GM19395 (cell line): ENCODE measurements around the gene CACNG6.

Experiments
- ATAC-seq: cut with Tn5 transposase; IDR thresholded peaks from one replicate; pipeline ENCODE4 v1.9.1; 2021; ENCODE audit warnings: mild to moderate bottlenecking, moderate library complexity; ENCODE audit not compliant: unreplicated experiment

CACNG6 gene

GRCh38 chr19:53965091-53965490 lies 26.3 kb upstream of the CACNG6 start:
- ATAC-seq: no peak

DNA sequence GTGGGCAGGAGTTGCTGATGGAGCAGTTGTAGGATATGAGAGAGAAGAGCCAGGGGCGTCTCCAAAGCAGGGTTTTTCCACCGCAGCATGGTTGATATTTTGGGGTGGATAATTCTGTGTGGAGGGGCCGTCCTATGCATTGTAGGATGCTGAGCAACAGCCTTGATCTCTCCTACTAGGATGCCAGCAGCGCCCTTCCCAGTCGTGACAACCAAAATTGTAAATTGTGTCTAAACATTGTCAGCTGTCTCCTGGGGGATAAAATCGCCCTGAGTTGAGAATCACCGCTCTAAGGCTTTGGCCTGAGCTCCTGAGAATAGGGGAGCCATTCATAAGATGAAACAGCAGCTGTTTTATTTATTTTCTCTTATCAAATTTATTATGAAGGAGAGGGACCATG lies 24.5 kb upstream of the CACNG6 start:
- no peak for ATAC-seq

DNA sequence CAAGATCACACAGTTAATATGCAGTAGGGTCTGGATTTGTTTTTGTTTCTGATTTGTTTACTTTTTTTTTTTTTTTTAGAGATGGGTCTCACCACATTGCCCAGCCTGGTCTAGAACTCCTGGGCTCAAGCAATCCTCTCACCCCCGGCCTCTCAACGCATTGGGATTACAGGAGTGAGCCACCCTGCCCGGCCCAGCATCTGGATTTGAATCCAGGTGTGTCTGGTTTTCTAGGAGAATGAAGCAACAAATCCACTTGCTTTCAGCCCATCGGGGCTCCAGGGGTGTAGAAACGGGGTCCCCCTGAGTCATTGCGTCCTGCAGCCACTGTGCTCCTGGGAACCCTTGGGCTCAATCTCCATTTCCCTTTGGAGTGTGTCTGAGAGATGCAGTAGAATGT lies 22.1 kb upstream of the CACNG6 start:
- ATAC-seq: no peak

GRCh38 chr19:53971673-53972072 lies 19.8 kb upstream of the CACNG6 start:
- no peak for ATAC-seq

DNA sequence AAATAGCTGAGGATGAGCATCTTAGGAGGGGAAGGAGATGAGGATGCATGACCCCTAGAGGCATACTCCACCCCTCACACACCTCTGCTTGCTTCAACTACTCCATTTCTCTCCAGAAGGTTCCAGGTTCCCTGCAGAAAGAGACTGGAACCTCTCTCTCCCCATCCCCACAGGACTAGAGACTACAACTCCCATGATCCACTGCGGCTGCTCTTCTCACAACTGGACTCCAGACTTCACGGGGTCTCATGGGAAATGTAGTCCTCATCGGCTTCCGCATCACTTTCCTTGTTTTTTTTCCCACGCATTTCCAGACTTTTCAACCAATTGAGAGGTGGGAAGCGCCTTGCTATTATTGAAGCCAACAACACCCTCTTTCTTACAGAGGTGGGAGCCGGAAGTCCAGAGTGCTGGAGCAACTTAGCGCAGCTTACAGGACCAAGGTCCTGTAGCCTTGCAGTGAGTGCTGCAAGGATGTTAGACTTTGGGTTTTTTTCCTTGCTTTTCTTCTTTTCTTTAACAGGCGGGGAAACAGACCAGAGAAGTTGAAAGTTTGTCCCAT lies 13.9 kb upstream of the CACNG6 start:
- no peak for ATAC-seq

DNA sequence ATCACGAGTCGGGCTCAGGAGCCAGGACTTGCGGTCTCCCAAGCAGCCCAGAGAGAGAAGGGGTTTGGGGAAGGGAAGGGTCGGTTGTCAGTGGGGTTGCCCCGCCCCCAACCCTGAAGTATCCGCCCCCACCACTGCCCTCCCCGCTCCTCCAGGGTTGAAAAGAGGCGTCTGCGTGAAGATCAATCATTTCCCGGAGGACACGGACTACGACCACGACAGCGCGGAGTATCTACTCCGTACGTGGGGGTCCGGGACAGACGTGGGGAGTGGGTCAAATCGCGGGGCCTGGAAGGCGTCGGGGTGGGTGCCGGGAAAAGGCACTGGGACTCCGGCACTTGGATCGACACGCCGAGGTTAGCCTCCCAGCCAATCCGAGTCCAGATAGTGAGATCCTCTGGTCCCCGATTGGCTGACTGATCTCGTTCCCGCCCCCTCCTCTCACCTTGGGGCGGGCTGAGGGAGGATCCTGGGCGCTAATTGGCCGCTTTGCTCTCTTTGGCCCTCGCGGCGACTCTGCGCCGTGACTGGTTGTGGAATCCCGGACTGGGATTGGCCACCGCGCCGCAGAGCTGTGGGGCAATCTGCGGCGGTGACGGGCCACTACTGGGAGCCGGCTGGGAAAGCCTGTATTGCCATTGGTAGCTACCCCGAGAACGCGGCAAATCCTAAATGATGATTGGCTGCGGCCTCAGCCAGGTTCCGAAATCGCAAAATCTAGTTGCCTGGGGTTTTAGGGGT lies 13.3 kb upstream of the CACNG6 start:
- ATAC-seq: no peak

DNA sequence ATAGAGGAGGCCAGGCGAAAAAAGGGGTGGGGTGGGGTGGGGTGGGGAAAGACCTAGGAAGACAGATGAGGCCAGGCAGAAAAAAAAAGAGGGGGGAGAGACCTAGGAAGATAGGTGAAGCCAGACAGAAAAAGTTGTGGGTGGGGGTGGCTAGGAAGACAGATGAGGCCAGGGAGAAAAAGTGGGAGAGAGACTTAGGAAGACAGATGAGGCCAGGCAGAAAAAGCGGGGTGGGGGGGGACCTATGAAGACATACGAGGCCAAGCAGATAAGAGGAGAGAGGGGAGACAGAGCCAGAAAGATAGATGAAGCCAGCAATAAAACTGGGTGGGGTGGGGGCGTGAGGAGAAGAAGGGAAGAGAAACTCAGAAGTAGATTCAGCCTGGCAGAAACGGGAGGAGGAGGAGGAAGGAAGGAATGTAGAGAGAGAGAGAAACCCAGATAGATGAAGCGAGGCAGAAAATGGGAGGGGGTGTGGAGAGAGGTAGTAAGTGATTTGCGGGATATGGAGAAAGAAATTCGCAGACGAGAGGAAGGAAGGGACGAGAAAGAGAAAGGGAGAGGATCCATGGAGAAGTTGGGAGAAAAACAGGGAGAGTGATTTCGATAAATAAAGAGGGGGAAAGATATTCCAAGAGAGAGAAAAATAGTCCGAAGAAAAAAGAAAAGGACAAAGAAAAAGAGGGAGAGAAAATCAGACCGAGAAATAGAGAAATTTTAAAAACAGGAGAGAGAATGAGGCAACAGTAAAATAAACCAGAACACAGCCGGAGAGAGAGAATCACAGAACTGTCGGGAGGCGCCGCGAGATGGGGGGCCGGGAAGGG lies 12.2 kb upstream of the CACNG6 start:
- ATAC-seq: no peak

DNA sequence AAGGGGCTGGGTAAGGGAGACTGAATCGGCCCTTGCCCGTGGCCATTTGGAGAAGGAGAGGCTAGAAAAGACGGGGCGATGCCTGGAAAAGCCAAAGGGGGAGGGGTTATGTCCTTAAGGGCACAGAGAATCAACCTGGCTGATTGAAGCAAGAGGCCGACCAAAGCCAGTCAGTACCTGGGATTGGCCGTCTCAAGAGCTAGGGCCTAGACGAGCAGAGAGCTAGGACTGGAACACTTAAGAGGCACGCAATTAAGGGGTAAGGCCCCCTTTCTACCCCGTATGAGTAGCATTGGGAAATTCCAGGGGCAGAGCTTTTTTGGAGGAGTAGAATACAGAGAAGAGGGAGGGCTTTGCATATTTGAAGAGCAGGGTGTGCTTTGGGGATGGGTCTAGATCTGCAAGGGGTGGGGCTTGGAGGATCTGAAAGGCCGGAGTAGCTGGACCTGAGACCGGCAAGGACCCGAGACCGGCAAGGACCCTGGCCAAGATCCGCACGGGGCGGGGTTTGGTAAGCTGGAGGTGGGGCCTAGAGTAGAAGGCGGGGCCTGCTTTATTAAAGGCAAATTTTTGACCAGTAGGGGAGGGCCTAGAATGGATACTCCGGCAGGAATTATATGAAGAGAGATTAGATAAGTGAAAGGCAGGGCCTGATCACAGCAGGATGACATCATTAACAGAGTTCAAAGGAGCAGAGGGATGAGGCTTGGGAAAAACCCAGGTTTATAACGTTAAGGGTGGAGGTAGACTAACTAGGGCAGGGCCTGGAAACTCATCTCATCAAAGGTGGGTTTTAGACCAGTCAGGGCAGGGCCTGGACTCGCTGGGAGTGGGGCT lies 10.7 kb upstream of the CACNG6 start:
- ATAC-seq: no peak

- ATAC-seq: no peak
Measured at GRCh38 chr19:53981376-53981951, 10.0 kb upstream of the CACNG6 start.

DNA sequence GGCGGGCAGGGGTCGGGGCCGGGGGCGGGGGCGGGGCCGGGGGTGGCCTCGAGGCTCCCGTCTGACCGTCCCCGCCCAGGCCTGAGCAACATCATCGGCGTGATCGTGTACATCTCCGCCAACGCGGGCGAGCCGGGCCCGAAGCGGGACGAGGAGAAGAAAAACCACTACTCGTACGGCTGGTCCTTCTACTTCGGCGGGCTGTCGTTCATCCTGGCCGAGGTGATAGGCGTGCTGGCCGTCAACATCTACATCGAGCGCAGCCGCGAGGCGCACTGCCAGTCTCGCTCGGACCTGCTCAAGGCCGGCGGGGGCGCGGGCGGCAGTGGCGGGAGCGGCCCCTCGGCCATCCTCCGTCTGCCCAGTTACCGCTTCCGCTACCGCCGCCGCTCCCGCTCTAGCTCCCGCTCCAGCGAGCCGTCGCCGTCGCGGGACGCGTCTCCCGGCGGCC lies 9.4 kb upstream of the CACNG6 start:
- no peak for ATAC-seq

DNA sequence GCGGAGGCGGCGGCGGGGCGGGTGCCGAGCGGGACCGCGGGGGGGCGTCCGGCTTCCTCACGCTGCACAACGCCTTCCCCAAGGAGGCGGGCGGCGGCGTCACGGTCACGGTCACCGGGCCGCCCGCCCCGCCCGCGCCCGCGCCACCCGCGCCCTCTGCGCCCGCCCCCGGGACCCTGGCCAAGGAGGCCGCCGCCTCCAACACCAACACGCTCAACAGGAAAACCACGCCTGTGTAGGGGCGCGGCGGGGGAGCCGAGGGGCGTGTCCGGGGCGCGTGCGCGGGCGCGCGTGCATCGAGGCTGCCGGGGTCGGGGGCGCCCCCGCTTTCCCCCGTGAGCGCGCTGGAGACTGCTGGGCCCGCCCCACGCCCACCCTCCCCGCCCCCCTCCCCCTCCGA lies 8.8 kb upstream of the CACNG6 start:
- ATAC-seq: no peak

DNA sequence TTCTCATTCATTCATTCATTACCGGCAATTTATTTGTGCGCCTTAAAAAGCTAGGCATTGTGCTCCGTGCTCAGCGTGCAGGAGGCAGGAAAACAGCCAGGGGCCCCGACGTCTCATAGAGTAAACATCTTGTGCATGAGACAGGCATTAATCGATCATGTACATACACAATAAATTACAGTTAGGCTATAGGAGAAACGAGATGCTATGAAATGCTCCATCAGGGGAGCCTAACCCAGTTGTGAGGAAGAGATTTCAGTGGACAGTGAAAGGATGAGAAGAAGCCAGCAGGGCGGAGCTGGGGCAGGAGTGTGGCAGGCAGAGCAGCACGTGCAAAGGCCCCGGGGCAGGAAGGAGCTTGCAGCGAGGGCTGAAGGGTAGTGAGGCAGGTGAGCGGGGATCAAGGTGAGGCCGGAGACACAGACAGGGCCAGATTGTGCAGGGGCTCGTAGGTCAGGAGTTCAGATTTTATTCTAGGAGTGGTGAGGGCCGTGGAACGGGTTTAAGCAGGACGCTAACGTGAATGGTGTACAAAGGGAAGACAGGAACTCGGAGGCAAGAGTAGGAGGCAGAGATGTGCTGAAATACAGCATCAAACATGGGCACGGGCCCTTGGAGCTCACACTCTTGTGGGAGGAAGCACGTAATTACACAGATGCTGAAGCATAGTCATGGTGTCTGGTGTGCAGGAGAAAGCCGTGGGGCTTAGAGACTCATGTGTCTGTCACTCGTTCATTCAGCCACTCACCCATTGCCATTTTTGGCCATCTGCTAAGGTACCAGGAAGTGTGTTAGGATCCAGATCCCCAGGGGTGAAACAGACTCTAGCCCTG lies 7.8 kb upstream of the CACNG6 start:
- no peak for ATAC-seq

- no peak for ATAC-seq
Measured at GRCh38 chr19:53985863-53986262, 5.6 kb upstream of the CACNG6 start.

DNA sequence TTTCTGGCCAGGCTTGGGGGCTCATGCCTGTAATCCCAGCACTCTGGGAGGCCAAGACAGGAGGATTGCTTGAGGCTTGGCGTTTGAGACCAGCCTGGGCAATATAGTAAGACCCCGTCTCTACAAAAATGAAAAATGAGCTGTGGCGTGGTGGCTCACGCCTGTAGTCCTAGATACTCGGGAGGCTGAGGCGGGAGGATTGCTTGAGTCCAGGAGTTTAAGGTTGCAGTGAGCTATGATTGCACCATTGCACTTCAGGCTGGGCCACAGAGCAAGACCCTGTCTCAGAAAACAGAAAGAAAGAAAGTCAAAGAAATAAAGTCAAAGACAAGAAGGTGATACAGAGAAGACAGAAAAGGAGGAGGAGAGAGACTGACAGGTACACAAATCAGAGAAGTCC lies 2.5 kb upstream of the CACNG6 start:
- no peak for ATAC-seq

DNA sequence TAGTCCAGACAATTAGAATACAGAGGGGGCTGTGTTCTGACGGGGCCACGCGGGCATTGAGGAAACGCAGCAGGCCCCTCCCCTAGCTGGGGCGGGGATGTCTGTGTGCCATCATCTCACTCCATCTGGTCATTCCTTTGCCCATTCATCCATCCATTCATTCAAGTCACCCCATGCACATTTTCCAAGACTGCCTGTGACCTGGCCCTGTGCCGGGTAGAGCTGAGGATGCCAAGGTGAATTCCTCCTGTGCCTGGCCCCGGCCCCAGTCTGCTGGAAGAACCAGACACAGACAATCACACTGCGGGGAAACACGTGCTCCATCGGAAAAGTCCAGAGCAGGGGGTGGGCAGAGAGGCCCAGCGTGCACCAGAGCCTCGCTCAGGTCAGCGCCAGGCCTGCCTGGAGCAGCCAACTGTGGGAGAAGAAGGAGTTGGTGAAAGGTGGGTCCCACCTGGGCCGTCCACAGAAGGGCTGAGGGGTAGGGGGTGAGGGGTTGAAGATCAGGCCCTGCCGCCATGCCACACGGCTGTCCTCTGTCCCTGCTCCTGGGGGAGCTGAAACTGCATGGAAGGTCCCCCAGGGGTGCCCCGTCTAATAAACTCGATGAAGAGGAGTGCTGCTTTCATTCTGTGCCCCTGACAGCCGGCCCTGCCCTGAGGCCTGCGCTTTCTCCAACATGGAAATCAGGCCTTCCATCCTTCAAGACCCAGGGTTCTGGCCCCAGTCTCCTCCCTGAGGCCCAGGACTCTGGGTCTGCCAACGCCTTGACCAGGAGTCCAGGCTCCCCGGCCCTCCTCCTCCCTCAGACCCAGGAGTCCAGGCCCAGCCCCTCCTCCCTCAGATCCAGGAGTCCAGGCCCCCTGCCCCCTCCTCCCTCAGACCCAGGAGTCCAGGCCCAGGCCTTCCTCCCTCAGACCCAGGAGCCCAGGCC lies 1.6 kb upstream of the CACNG6 start:
- no peak for ATAC-seq

GRCh38 chr19:53992211-53992610 lies 774 bp downstream of the CACNG6 start:
- ATAC-seq: no peak

- no peak for ATAC-seq
Measured at GRCh38 chr19:53992815-53993214, 1.4 kb downstream of the CACNG6 start.

DNA sequence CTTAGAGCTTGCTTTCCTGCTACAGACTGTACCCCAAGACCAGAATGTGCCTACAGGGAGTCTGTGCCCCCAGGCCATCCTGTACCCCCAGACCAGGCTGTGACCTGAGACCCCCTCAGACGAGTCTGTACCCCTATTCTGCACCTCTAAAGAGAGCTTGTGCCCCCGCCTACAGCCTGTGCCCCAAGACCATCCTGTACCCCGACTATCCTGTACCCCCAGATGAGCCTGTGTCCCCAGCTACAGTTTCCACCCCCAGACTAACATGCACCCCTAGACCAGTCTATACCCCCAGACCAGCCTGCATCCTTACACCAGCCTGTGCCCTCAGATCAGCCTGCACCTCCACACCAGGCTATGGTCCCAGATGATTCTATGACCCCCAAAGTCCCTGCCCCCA lies 2.0 kb downstream of the CACNG6 start:
- no peak for ATAC-seq

DNA sequence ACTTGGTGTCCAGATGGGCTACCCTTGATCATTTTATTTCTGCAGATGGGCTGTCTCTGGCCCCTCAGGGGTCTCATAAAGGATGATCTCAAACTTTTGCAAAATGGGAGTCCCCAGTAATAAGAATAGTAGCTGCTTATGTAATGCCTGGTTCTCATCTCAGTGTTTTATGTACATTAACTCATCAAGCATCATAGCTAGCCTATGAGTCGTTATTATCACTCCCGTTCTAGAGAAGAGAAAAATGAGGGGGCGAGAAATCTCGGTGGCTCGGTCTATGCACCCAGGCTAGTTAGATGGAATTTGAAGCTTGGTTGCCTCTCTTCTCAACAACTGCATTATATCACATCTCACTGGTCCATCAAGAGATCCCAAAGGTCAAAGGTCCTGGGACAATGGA lies 3.4 kb downstream of the CACNG6 start:
- no peak for ATAC-seq
